ENCODE measurements around the gene DCTN2.

- TF ChIP-seq SP1 (IDR thresholded peaks at IDR 0.05) (no peak), HDGF (IDR thresholded peaks at IDR 0.05; ENCODE audit: borderline replicate concordance) (no peak), L3MBTL2 (conservative IDR thresholded peaks at IDR 0.05) (no peak), BHLHE40 (IDR thresholded peaks at IDR 0.05; ENCODE audit: borderline replicate concordance) (no peak), ELF4 (IDR thresholded peaks at IDR 0.05) (no peak), TARDBP (IDR thresholded peaks at IDR 0.05) (no peak), SUZ12 (IDR thresholded peaks at IDR 0.05) (no peak), FOXA1 (IDR thresholded peaks at IDR 0.05) (no peak), FOXK2 (IDR thresholded peaks at IDR 0.05) (no peak), ZNF384 (IDR thresholded peaks at IDR 0.05) (no peak), ARNT (IDR thresholded peaks at IDR 0.05) (no peak)
Observed at GRCh38 chr12:57487055-57487596, 59.9 kb downstream of the DCTN2 start.
